Effector CD4-positive, alpha-beta T cell (primary cell): ENCODE measurements around the gene CRTAP.
"Not testable (repeated sequence)": the region's sequence is repeated elsewhere in the genome, so short reads cannot be mapped to it uniquely, and the experiment has no call there.

ENCODE experiments used
- DNase-seq: peaks from one replicate; pipeline ENCODE4 v3.0.0-alpha.2; 2020

CRTAP gene

DNA sequence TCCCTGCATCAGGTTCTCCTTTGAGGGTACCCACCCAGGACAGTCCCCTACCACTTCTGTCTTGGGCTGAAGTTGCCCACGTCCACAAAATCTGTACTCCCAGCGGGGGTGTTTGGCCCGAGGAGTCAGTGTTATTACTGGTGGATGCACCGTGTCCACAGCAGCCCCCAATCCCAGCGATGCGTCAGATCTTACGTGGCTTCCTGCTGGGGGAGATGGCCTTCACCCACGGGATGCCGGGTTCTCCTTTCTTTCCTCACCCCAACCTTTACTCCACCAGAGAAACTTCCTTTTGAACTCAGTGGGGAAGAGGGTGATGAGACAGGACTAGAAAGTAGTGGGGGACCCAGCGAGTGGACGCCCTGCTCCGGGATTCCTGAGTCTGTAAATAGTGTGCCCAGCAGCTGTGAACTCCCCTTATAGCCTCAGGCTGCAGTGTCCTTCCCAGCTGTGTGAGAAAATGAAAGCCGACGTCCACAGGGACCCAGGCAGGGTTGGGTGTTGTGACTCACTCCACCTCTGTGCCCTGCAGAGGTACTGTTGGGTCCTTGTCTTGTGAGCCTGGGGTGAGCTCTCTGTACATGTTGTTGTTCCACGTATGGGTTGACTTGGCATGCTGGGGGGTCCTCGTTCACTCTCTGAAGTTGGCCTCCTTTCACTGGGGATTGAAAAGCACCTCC is 31.5 kb downstream of the CRTAP start:
- DNase-seq, result no peak

DNA sequence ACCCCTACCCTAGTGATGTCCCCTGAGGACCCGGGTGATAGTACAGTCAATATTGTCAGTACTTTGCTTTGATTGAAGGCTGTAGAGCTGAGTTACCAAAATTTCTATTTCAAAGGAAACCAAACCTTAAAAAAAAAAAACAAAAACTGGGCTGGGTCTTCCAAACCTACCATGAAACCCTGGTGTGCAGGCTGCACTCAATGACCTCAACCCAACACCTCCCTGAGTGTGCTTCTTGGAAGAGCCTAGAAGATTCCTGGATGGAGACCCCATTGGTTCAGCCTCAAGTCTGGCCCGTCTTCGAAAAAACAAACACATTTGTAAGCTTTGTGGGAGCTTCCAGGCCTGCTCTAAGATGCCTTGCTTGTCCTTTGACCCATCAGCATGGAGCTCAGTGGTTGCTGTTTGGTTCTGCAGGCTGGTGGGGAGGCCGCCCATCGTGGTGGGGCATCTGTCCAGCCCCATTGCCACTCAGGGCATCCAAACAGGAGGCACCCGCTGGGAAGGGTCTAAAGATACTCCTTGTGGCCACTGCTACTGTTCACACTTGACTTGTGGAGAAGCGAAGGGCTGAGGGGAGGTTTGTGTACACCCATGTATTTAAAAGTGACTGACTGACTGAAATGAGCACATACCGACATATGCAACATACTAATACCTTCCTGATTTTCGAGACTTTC is 32.2 kb downstream of the CRTAP start:
- DNase-seq, result no peak

DNA sequence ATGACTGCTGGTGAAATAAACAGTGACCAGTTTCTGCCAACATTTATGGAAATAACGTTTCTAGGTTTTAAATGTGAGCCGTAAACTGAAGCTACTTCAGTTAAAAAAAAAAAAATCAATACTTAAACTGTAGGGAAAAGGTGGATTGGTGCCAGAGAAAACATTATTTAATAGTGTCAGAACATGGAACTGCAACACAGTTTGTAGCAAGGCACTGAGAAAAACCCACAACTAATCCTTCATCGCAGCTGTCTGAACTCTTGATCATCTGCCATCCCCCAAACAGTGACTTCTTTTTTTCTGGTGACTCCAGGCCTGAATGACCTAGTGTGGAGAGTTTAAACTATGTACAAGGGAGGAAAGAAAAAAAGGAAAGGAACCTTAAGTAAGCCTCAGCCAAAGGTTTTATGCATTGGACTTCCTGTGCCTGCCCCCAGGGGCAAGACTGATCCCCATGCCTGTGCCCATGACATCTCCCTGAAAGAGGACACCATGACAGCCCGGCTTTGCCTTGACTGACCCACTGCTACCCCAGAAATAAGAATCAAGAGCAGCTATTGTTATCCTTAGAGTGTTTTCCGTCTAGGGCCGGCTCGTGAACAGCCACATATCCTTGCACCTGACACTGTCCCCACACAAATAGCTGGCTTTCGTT is 33.1 kb downstream of the CRTAP start:
- DNase-seq, result no peak

DNA sequence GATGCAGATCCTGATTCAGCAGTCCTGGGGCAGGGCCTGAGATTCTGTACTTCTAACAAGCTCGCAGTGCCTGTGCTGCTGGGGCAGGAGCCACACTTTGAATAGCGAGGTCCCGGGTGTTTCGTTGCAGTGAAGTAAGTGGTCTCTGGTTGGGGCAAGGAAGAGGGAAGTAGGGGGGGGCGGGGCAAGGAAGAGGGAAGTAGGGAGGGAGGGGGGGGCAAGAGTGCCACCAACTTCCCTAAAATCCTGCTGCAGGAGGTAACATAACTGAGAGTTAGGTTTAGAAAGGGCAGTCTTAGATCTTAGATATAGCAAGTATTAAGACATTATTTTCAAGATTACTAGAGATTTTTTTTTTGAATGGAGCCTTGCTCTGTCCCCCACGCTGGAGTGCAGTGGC is 35.5 kb downstream of the CRTAP start:
- DNase-seq, result no peak

DNA sequence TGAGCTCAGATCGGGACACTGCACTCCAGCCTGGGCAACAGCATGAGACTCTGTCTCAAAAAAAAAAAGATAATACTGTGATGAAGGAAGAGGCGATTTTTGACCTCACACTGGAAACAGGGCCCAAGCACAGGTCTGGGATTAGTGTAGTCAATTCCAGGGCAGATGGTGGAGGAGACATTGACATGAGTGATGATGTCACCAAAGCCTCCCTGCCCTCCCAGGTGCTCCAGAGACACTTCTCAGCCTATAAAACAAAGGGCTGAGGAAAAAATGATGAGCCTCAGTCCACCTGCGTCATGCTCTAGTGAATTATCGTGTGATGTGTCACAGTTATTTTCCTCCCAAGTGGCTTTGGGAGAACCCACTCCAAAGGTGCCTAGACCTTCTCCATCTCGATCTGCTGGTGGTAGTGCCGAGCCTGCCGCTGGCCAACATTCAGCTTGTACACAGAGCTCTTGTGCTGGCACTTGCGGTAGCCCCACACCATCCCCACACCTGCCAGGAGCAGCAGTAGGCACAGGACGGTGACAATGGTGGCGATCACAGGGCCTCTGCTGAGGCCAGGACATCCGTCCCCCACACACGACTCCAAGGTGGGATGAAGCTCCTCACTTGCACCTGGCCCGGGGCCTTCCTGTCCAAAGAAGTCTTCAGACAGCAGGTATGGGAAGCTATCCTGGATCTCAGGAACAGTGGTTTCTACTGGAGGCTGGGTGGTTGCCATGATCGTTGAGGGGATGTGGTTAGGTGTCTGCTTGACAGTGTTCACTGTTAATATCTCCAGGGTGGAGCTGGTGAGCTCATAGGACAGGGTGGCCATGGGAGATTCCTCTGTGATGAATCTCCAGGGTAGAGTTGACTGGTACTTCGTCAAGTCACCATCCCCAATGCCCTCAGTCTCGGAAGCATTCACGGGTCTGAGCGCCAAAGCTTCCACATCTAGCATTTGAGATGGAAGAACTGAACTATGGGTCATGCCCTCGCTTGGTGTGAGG is 38.8 kb downstream of the CRTAP start:
- no peak for DNase-seq

DNA sequence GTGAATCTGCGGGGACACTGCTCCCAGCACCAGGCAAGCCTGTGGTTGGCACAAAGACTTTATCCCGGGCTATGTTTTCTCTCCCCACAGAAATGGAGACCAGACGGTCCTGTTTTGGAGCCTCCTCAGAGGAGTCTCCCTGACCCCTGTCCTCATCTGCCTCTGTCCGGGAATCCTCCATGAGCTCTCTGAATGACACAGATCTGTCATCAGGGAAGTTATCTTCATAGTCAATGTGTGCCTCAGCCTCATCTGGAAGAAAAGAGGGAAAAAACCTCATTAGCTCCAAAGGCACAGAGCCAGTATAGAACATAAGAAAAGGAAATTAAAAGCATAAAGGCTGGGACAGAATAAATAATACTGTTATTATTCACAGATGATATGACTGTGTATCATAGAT is 40.0 kb downstream of the CRTAP start:
- DNase-seq, result no peak

DNA sequence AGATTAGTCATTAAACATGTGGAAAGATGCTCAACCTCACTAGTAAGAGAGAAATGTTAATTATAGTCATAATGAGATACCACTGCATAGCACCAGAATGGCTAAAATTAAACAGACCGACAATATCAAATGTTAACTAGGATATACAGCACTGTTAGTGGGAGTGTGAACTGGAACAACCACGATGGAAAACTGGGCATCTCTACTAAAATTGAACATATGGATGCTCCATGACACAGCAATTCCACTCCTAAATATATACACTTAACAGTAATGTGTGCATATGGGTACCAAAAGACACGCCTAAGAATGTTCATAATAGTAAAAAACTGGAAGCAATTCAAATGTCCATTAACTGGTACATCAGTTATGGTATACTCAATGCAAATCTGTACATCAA is 41.5 kb downstream of the CRTAP start:
- no peak for DNase-seq

DNA sequence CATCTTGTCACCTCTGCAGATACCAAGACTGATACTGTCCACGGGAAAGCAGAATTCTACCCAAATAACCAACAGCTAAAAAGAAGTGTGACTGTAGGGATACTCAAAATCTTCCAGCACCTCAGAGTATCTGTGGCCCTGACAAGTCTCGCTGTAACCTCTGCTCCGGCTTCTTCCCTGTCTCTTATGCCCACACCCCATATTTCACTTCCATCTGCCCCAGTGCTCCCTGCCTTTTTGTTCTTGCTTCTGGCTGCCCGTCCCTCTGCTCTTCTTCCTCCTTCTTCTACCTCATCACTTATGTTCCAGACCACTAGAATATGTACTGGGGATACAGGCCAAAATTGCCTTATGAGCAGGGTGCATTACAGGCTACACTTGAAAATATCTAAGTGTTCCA is 45.4 kb downstream of the CRTAP start:
- DNase-seq, result no peak

DNA sequence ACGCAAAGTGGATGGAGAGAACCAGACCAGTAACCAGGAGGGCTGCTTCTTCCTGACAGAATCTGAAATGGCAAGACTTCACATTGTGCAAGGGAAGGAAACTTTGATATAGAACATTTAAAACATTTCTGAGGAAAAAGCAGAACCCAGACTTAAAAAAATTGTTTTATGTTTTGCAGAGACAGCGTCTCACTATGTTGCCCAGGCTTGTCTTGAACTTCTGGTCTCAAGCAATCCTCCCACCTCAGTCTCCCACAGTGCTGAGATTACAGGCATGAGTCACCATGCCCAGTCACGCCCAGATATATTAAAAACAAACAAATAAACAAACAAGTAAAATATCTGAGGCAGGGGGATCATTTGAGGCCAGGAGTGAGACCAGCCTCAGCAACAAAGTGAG is 46.2 kb downstream of the CRTAP start:
- no peak for DNase-seq

DNA sequence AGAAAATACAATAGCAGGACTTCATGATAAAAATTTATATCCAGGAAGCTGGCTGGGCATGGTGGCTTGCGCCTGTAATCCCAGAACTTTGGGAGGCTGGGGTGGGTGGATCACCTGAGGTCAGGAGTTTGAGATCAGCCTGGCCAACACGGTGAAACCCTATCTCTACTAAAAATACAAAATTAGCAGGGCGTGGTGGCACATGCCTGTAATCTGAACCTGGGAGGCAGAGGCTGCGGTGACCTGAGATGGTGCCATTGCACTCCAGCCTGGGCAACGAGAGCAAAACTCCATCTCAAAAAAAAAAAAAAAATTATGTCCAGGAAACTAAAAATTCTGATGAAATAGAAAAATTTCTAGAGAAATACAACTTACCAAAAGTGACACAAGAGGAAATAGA is 48.8 kb downstream of the CRTAP start:
- DNase-seq, result not testable (repeated sequence)

DNA sequence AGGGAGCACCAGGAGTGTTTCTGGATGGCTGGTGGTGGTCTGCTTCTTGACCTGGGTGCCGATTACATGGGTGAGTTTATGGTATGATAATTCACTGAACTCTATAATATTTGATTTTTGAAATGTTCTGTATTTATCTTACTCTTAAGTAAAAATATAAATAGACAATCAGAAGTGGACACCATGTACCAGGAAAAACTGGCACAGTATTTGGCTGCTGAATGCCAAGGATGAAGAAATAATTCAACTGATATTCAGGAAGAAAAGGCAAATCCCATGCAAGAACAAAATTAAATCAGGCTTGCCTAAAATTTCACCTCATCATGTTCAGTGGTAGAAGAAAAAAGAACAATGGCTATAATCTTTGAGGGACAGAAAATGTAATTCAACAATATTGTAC is 51.6 kb downstream of the CRTAP start:
- DNase-seq, result no peak

DNA sequence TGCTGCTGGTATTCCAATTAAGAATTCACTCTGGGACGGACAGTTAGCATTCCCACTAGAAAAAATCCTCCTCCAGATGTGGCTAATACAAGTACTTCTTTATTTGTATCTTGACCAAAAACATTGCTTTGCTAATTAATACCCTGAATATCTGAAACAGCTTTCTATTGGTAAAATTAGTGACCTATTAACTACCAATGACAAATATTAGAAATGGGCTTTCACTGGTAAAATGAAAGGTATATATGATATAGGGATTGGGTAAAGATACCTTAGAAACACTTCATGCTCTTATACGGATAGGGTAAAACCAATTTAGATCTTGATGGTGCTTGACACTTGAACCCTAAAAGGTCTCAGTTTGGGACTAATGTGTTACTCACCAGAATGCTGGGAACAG is 52.3 kb downstream of the CRTAP start:
- DNase-seq, result no peak

DNA sequence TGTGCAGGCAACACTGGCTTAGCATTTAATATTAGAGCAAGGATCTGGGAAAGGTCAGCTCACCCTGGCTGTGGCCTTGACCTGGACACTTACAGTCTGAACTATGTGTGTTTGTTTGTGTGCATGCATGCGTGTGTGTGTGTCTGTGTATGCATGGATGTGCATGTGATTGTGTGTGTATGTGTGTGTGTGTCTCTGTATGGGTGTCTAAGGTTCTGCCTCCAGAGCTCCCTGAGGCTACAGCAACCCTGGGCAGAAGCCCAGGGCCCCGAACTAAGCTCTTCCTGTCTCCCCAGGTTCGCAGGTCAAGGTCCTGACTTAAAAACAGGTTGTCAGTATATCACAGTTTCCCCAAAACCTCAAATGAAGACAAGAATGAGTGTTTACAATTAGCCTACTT is 53.5 kb downstream of the CRTAP start:
- DNase-seq, result no peak

DNA sequence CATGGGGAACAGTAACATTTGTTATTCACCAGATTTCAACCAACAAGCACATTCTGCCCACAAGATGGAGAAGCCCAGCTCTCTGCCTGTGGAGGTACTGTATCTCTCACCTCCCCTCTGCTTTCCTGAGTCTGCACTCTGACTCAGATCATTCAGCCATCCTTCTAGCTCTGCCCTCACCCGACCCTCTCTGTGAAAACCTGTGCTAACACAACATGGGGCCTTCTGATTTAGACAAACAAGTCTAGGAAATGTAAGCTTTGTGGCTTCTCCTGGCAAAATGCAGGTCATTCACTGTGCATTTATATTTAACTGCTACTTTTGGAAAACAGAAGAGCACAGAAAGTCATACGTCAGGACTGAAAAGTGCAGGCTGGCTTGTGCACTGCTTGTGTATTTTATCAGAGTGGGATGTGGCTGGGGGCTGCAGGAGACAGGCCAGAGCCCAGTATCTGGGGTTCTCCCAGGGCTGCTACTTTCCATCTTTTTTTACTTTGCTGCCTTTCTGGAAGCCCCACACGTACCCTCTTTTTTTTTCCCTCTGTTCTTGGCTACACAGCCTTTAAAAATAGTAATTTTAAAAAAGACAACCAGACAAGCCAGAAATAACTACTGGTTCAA is 54.0 kb downstream of the CRTAP start:
- no peak for DNase-seq

DNA sequence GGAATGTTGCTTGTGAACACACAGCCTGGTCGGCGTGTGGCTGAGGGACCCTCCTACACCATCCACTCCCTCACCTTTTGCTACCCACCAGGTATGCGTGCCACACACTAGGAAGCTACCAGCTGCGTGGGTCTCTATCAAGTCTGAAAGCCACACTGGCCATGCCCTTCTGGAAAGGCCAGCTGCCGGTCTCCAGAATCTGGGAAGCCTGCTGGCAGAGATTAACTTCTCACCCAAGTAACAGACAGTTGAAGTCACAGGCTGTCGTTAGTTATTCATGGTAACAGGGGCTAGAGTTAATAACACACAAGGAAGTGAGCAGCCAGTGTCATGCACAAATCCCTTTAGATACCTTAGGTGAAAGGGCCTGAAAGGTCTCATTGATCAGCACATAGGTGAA is 56.7 kb downstream of the CRTAP start:
- DNase-seq, result no peak

DNA sequence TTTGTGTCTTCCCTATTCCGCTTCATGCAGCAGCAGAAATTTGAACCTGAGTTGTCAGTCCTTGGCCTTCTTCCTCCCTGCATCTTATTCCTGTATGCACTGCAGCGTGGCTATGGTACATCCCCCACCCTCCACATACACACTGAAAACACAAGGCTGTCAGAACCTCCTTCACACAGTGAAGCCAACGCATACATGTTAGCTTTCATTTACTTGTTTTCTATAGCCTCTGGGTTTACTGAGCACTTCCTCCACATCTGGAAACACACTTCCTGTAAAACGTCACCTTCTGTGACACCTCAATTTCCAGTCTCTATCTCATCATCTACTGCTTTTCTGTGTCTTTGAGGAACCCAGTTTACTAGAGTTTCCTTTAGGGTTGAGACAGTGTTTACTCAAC is 57.8 kb downstream of the CRTAP start:
- DNase-seq, result no peak

DNA sequence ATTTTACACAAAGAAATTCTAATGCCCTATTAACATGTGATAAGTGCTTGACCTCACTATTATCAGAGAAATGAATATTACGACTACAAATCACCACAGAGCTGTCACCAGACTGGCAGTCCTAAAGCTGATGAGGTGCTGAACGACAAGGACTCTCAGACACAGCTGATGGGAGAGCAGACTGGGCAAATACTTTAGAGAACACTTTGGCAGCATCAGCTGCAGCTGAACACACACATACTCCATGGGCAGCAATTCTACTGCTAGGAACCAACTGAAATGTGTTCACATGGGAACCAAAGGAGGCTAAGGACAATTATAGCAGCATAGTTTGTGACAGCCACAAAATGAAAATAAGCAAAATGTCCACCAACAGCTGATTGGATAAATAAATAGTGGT is 59.3 kb downstream of the CRTAP start:
- no peak for DNase-seq

DNA sequence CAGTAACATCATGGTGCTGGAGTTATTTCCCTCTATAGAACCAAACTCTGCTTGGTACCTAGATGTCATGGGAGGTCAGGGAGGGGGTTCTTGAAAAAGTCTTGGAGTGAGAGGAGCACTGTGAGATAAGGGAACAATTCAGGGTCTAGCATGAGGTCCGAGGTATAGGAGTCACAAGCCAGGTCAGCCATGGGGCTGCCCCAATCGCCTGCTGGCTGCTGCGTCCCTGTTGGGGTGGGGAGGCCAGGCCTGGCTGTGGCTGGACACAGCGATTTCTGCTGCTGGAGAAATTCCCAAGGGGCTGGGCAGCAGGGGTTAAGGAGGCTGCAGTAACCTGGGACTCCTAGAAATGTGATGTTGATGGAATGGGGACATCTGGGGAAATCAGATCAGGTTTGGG is 59.9 kb downstream of the CRTAP start:
- DNase-seq, result no peak

DNA sequence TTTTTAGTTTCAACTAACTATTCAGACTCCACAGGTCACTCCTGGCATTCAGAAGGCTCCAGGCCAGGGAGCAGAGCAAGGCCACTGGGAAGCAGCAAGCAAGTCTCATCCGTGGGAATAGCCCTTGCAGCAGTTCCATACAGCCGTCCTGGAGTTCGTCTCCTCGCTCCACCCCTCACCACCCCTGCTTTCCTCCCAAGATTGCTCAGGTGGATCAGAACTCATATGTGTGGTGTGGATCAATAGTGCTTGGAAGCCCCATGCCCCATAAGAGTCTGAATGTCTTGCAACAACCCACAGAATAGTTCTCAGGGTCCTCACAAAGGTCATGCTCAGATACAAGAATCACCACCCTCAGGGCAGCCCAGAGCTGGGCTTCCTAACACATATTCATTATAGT is 60.3 kb downstream of the CRTAP start:
- no peak for DNase-seq

DNA sequence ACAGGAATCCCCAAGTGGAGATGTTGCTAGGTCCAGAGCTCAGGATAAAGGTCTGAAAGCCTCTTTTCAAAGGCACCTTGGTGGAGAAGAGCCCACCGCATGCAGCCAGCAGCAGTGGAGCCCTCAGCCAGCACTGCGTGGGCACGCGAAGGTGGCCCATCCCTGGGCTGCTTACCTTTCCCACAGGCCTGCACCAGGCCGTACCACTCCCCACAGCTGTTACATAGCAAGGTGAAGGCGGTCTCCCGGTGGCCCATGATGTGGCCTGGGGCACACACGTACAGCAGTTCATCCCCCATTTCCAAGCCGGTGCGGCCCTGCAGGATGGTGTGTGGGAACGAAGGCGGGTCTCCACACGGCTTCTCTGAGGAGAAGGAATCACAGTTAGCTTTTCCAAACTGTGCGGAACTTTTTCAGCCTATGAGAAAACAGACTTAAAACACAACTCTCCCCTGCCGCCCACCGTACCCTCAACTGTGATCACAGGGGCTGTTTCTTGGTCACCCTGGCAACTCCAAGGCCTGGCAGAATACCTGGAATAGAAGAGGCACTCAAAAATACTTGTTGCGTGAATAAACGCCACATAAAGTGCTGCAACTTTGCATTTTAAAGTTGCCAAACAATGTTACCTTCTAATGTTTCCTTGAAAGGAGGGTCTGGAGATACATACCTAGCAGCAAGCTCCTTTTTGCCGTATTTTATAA is 61.0 kb downstream of the CRTAP start:
- no peak for DNase-seq

DNA sequence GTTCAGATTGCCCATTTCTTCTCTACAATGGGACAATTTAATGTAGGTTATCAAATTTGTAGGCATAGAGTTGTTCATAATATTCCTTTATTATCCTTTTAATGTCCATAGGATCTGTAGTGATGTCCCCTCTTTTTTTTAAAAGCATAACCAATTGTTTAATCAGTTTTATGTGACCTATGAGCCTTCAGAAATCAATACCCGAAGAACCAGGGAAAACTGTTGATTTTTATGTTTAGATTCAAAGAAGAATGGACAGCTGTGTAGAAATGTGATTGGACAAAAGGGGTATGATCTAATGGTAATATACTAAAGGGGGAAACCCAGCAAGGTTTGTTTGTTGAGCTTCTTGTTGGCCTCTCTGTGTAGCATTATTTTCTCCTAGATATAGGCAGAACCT is 65.3 kb downstream of the CRTAP start:
- DNase-seq, result no peak

DNA sequence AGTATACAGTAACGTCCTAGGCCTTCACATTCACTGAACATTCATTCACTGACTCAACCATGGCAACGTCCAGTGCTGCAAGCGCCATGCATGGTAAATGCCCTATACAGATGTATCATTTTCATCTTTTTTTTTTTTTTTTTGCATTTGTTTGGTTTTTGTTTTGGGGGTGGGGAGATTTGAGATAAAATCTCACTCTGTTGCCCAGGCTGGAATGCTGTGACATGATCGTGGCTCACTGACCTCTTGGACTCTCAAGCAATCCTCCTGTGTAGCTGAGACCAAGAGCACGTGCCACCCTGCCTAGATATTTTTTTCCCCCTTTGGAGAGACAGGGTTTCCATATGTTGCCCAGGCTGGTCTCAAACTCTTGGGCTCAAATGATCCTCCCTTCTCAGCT is 67.4 kb downstream of the CRTAP start:
- no peak for DNase-seq
